Spleen (tissue), 7 donors: ENCODE data around the gene TRIM65.

ENCODE experiments used
- CTCF ChIP-seq, 11 experiments: fragments of 200-600 bp in 7 of 11; fragments of 450-650 bp in 4 of 11; sonication (generic) in 4 of 11; IDR thresholded peaks in 8 of 11; conservative IDR thresholded peaks in 3 of 11; 1 replicate in 7 of 11; 2 replicates in 4 of 11; pipeline versions ENCODE4 v1.4.0 to v1.8.0; 2016 to 2021; ENCODE audit warnings: antibody characterized with exemption in 11 of 11, inconsistent platforms in 4 of 11, mild to moderate bottlenecking in 1 of 11
- POLR2A ChIP-seq, 3 donors: fragments of 450-650 bp; IDR thresholded peaks; one replicate each; pipeline ENCODE4 v1.5.1; 2017; ENCODE audit warnings: antibody characterized with exemption in 3 of 3, mild to moderate bottlenecking in 1 of 3
- POLR2AphosphoS5 ChIP-seq, 3 donors: sonication (generic); formaldehyde crosslinking; IDR thresholded peaks; one replicate each; pipeline ENCODE4 v1.5.1; 2017; ENCODE audit warnings: antibody characterized with exemption in 3 of 3
- donor health status: DM: no; HTN: no; CAD: no; lungs with moderate emphysema.
- donor health status: DM: no; HTN: no; CAD: no.
- donor health status: DM: no; HTN: no; CAD: no.

- TF ChIP-seq CTCF (IDR thresholded peaks at IDR 0.05 in 8 of 11, conservative IDR thresholded peaks at IDR 0.05 in 3 of 11) = no peak
- no peak for TF ChIP-seq POLR2AphosphoS5 (IDR thresholded peaks at IDR 0.05)
- TF ChIP-seq POLR2A (IDR thresholded peaks at IDR 0.05) = no peak
These were observed 23.0 kb downstream of the TRIM65 start for GRCh38 chr17:75873587-75874322.
